Hematopoietic multipotent progenitor cell treated with erythropoietin and hydrocortisone succinate and interleukin-3 and kit ligand, for 8 days (in vitro differentiated cells): ENCODE data around the gene FAM174C.

Experiments used
- DNase-seq: peaks from one replicate; pipeline ENCODE4 v3.0.0-alpha.2; 2015

Gene FAM174C

GRCh38 chr19:1327125-1327524 is 51.8 kb downstream of the FAM174C start:
- no peak for DNase-seq
